Spleen (tissue), 11 donors: ENCODE data around the gene AKAP12. TPM values are rescaled to one million over a fixed set of nuclear protein-coding genes. Genes with fewer than 3 reads are reported as not detected.

Experiments
- DNase-seq: peaks from one replicate; pipeline ENCODE4 v3.0.0-alpha.2; 2020
- H3K27ac ChIP-seq, 8 donors: fragments of 200-600 bp; sonication (generic) in 7 of 8; 1 replicate in 4 of 8; 2 replicates in 4 of 8; pipeline versions ENCODE4 v1.5.0 to v1.8.0; 2016 to 2021; ENCODE audit warnings: inconsistent platforms in 4 of 8, mild to moderate bottlenecking in 4 of 8, moderate library complexity in 1 of 8
- H3K27me3 ChIP-seq, 7 donors: fragments of 200-600 bp; sonication (generic) in 6 of 7; replicated peaks in 1 of 7; 1 replicate in 4 of 7; 2 replicates in 3 of 7; pipeline versions ENCODE4 v1.5.0 to v1.8.0; 2016 to 2021; ENCODE audit warnings: inconsistent platforms in 3 of 7, mild to moderate bottlenecking in 1 of 7
- H3K36me3 ChIP-seq, 6 donors: fragments of 200-600 bp; sonication (generic) in 5 of 6; 1 replicate in 4 of 6; 2 replicates in 2 of 6; pipeline versions ENCODE4 v1.5.0 to v1.8.0; 2016 to 2021; ENCODE audit warnings: inconsistent platforms in 2 of 6
- H3K4me1 ChIP-seq, 6 donors: fragments of 200-600 bp; sonication (generic) in 5 of 6; 1 replicate in 3 of 6; 2 replicates in 3 of 6; pipeline versions ENCODE4 v1.5.0 to v1.8.0; 2016 to 2021; ENCODE audit warnings: inconsistent platforms in 3 of 6
- H3K4me3 ChIP-seq, 8 donors: fragments of 200-600 bp; sonication (generic) in 7 of 8; 1 replicate in 4 of 8; 2 replicates in 4 of 8; pipeline versions ENCODE4 v1.5.0 to v1.8.0; 2016 to 2021; ENCODE audit warnings: inconsistent platforms in 4 of 8, mild to moderate bottlenecking in 4 of 8, moderate library complexity in 2 of 8
- H3K9me3 ChIP-seq, 8 donors: fragments of 200-600 bp; sonication (generic) in 7 of 8; 1 replicate in 4 of 8; 2 replicates in 4 of 8; pipeline versions ENCODE4 v1.5.0 to v1.8.0; 2016 to 2021; ENCODE audit warnings: inconsistent platforms in 4 of 8
- POLR2A ChIP-seq, 3 donors: fragments of 450-650 bp; IDR thresholded peaks; one replicate each; pipeline ENCODE4 v1.5.1; 2017; ENCODE audit warnings: antibody characterized with exemption in 3 of 3, mild to moderate bottlenecking in 1 of 3
- POLR2AphosphoS5 ChIP-seq, 3 donors: sonication (generic); formaldehyde crosslinking; IDR thresholded peaks; one replicate each; pipeline ENCODE4 v1.5.1; 2017; ENCODE audit warnings: antibody characterized with exemption in 3 of 3
- WGBS, 5 donors: extraction: QIAGEN DNeasy Blood & Tissue Kit in 3 of 5; methylation state at CpG; one replicate each; pipeline versions ENCODE4 v1.1.5 to v1.1.7; 2013 to 2018; 5-methylcytosine and 5-hydroxymethylcytosine counted together
- intact Hi-C: fragments of 100-400 bp; cut with DNase I; formaldehyde crosslinking; loops from one replicate; pipeline ENCODE4 v1.15.0; 2023; ENCODE audit warnings: low total_unique reads
- polyA plus RNA-seq, 3 donors: library from polyadenylated mRNA; stranded (reverse); fragments of 200-250 nt; gene quantifications; one replicate each; pipeline ENCODE4 v1.2.1, GENCODE V29; 2013
- total RNA-seq, 7 donors: library from RNA; depleted of rRNA in 3 of 7; stranded (reverse); fragments of >200 nt in 3 of 7; fragmentation: NEBNext Ultra II Directional in 4 of 7; extraction: Animal tissue kit (Norgen Biotek cat#: 25700) in 4 of 7; gene quantifications; one replicate each; pipeline versions ENCODE4 v1.1.0 to v1.2.1, GENCODE V29; 2016 to 2021
- TF ChIP-seq, protein P1 (sequence below), 11 experiments: fragments of 200-600 bp in 7 of 11; fragments of 450-650 bp in 4 of 11; sonication (generic) in 4 of 11; IDR thresholded peaks in 8 of 11; conservative IDR thresholded peaks in 3 of 11; 1 replicate in 7 of 11; 2 replicates in 4 of 11; pipeline versions ENCODE4 v1.4.0 to v1.8.0; 2016 to 2021; ENCODE audit warnings: antibody characterized with exemption in 11 of 11, inconsistent platforms in 4 of 11, mild to moderate bottlenecking in 1 of 11
- donor health status: healthy with polysubstance abuse.
- donor health status: DM: no; HTN: no; CAD: no; lungs with moderate emphysema.
- donor health status: DM: no; HTN: no; CAD: no.
- donor health status: Bipolar disorder and iron deficiency.
- donor health status: healthy.
- donor health status: DM: no; HTN: no; CAD: no.
- donor health status: DM: yes; HTN: yes; CAD: no.

AKAP12 gene
- total and polyA plus RNA-seq, 10 donors = 3.2 to 64.7 (median 44.1) TPM

DNA sequence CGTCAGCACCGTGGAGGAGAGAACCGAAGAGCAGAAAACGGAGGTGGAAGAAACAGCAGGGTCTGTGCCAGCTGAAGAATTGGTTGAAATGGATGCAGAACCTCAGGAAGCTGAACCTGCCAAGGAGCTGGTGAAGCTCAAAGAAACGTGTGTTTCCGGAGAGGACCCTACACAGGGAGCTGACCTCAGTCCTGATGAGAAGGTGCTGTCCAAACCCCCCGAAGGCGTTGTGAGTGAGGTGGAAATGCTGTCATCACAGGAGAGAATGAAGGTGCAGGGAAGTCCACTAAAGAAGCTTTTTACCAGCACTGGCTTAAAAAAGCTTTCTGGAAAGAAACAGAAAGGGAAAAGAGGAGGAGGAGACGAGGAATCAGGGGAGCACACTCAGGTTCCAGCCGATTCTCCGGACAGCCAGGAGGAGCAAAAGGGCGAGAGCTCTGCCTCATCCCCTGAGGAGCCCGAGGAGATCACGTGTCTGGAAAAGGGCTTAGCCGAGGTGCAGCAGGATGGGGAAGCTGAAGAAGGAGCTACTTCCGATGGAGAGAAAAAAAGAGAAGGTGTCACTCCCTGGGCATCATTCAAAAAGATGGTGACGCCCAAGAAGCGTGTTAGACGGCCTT, 110.0 kb downstream of the AKAP12 start:
- DNase-seq = no peak
- 92 to 96% (median 94%) methylated on average over 19 of the region's 19 CpGs for WGBS, 5 donors

DNA sequence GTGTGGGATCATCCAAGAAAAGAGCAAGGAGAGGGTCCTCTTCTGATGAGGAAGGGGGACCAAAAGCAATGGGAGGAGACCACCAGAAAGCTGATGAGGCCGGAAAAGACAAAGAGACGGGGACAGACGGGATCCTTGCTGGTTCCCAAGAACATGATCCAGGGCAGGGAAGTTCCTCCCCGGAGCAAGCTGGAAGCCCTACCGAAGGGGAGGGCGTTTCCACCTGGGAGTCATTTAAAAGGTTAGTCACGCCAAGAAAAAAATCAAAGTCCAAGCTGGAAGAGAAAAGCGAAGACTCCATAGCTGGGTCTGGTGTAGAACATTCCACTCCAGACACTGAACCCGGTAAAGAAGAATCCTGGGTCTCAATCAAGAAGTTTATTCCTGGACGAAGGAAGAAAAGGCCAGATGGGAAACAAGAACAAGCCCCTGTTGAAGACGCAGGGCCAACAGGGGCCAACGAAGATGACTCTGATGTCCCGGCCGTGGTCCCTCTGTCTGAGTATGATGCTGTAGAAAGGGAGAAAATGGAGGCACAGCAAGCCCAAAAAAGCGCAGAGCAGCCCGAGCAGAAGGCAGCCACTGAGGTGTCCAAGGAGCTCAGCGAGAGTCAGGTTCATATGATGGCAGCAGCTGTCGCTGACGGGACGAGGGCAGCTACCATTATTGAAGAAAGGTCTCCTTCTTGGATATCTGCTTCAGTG, 110.8 kb downstream of the AKAP12 start:
- TF ChIP-seq POLR2AphosphoS5 (IDR thresholded peaks at IDR 0.05) = no peak
- TF ChIP-seq, protein P1, sequence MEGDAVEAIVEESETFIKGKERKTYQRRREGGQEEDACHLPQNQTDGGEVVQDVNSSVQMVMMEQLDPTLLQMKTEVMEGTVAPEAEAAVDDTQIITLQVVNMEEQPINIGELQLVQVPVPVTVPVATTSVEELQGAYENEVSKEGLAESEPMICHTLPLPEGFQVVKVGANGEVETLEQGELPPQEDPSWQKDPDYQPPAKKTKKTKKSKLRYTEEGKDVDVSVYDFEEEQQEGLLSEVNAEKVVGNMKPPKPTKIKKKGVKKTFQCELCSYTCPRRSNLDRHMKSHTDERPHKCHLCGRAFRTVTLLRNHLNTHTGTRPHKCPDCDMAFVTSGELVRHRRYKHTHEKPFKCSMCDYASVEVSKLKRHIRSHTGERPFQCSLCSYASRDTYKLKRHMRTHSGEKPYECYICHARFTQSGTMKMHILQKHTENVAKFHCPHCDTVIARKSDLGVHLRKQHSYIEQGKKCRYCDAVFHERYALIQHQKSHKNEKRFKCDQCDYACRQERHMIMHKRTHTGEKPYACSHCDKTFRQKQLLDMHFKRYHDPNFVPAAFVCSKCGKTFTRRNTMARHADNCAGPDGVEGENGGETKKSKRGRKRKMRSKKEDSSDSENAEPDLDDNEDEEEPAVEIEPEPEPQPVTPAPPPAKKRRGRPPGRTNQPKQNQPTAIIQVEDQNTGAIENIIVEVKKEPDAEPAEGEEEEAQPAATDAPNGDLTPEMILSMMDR (IDR thresholded peaks at IDR 0.05 in 8 of 11, conservative IDR thresholded peaks at IDR 0.05 in 3 of 11) = no peak
- no peak for TF ChIP-seq POLR2A (IDR thresholded peaks at IDR 0.05)
- 95 to 96% (median 95%) methylated on average over 20 of the region's 20 CpGs for WGBS, 5 donors
- H3K4me3 ChIP-seq = no peak overlapping the region
- H3K27me3 ChIP-seq = no peaks in the 10 kb centered on the region
- no peak overlapping the region for H3K27ac ChIP-seq
- peaks cover 0 to 16% (median 0%) of the 10 kb centered on the region in 6 donors for H3K4me1 ChIP-seq
- no peak for DNase-seq
- intact Hi-C loops = no loop called here
- peaks cover 0 to 30% (median 5%) of the 10 kb centered on the region in 6 donors for H3K36me3 ChIP-seq
- H3K9me3 ChIP-seq = no peaks in the 10 kb centered on the region

More for the DNA sequence above, 110.0 kb downstream of the AKAP12 start:
- Histone ChIP-seq H3K27me3 (no peaks in the 10 kb centered on the region), H3K4me3 (no peak overlapping the region), H3K27ac (no peak overlapping the region), H3K9me3 (no peaks in the 10 kb centered on the region), H3K4me1 (peaks cover 0 to 16% (median 0%) of the 10 kb centered on the region in 6 donors), H3K36me3 (peaks cover 0 to 30% (median 5%) of the 10 kb centered on the region in 6 donors)
- intact Hi-C loops = no loop called here
- TF ChIP-seq, protein P1 (IDR thresholded peaks at IDR 0.05 in 8 of 11, conservative IDR thresholded peaks at IDR 0.05 in 3 of 11) = no peak
- TF ChIP-seq POLR2A (IDR thresholded peaks at IDR 0.05) (no peak), POLR2AphosphoS5 (IDR thresholded peaks at IDR 0.05) (no peak)

DNA sequence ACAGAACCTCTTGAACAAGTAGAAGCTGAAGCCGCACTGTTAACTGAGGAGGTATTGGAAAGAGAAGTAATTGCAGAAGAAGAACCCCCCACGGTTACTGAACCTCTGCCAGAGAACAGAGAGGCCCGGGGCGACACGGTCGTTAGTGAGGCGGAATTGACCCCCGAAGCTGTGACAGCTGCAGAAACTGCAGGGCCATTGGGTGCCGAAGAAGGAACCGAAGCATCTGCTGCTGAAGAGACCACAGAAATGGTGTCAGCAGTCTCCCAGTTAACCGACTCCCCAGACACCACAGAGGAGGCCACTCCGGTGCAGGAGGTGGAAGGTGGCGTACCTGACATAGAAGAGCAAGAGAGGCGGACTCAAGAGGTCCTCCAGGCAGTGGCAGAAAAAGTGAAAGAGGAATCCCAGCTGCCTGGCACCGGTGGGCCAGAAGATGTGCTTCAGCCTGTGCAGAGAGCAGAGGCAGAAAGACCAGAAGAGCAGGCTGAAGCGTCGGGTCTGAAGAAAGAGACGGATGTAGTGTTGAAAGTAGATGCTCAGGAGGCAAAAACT, 111.5 kb downstream of the AKAP12 start:
- no peak for DNase-seq
- H3K36me3 ChIP-seq = peaks cover 0 to 30% (median 5%) of the 10 kb centered on the region in 6 donors

More for the DNA sequence above, 111.5 kb downstream of the AKAP12 start:
- 88 to 95% (median 93%) methylated on average over 18 of the region's 18 CpGs for WGBS, 5 donors
- intact Hi-C loops = no loop called here
- TF ChIP-seq, protein P1 (IDR thresholded peaks at IDR 0.05 in 8 of 11, conservative IDR thresholded peaks at IDR 0.05 in 3 of 11) = no peak
- no peak for TF ChIP-seq POLR2A (IDR thresholded peaks at IDR 0.05)
- TF ChIP-seq POLR2AphosphoS5 (IDR thresholded peaks at IDR 0.05) = no peak
- peaks cover 0 to 16% (median 0%) of the 10 kb centered on the region in 6 donors for H3K4me1 ChIP-seq
- no peak overlapping the region for H3K4me3 ChIP-seq
- no peak overlapping the region for H3K27ac ChIP-seq
- no peaks in the 10 kb centered on the region for H3K27me3 ChIP-seq
- H3K9me3 ChIP-seq = no peaks in the 10 kb centered on the region
